Measurements from ENCODE around the gene CD72.

DNA sequence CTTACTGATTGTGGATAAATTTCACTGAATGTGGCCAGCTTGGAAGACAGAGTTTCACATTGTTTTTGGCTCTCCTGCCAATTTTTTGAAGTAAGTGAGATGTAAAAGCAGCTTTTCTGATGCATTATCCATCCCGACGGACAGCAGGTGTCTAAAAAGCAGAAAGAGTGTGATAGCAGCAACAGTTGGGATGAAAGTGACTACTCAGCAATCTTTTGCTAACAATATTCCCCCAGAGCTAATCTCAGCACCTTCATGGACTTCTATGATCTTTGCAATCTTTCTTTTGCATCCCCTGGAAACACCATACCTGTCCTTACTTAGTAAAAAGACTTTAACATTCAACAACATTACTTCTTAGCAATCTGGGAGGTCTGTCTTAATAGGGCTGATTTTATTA is 5.4 kb downstream of the CD72 start:
- no peak for TF ChIP-seq POLR2A (IDR thresholded peaks at IDR 0.05; ENCODE audit: extremely low read depth, insufficient read length)
- TF ChIP-seq, protein P1, sequence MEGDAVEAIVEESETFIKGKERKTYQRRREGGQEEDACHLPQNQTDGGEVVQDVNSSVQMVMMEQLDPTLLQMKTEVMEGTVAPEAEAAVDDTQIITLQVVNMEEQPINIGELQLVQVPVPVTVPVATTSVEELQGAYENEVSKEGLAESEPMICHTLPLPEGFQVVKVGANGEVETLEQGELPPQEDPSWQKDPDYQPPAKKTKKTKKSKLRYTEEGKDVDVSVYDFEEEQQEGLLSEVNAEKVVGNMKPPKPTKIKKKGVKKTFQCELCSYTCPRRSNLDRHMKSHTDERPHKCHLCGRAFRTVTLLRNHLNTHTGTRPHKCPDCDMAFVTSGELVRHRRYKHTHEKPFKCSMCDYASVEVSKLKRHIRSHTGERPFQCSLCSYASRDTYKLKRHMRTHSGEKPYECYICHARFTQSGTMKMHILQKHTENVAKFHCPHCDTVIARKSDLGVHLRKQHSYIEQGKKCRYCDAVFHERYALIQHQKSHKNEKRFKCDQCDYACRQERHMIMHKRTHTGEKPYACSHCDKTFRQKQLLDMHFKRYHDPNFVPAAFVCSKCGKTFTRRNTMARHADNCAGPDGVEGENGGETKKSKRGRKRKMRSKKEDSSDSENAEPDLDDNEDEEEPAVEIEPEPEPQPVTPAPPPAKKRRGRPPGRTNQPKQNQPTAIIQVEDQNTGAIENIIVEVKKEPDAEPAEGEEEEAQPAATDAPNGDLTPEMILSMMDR (IDR thresholded peaks at IDR 0.05; ENCODE audit: low read depth, low read length): no peak
- no peak for TF ChIP-seq MYC (IDR thresholded peaks at IDR 0.05; ENCODE audit: low read depth, low read length)
- TF ChIP-seq, protein P2, sequence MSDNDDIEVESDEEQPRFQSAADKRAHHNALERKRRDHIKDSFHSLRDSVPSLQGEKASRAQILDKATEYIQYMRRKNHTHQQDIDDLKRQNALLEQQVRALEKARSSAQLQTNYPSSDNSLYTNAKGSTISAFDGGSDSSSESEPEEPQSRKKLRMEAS (IDR thresholded peaks at IDR 0.05; ENCODE audit: low read depth, low read length): no peak

Measured in NB4 (cell line).